Fibroblast of skin of back (primary cell): Measurements from ENCODE around the gene DGKD. TPM values are rescaled to one million over a fixed set of nuclear protein-coding genes. Genes with fewer than 3 reads are reported as not detected.
"Not testable (repeated sequence)": the region's sequence is repeated elsewhere in the genome, so short reads cannot be mapped to it uniquely, and the experiment has no call there.

Experiments
- DNase-seq: peaks from one replicate; pipeline ENCODE4 v3.0.0-alpha.2; 2013
- polyA plus RNA-seq, 2 experiments: library from polyadenylated mRNA; unstranded; fragments of 120-200 nt; gene quantifications; one replicate each; pipeline ENCODE4 v1.2.1, GENCODE V29; 2013; ENCODE audit not compliant: insufficient read length in 2 of 2

Gene DGKD
- polyA plus RNA-seq (2013, experiment 1 of 2; ENCODE audit: insufficient read length): 11.8 TPM
- polyA plus RNA-seq (2013, experiment 2 of 2; ENCODE audit: insufficient read length): 16.5 TPM

GRCh38 chr2:233353769-233354499 lies at the start of gene DGKD:
TSS of gene DGKD (plus strand) at chr2:233354494. CDS start at chr2:233354519, 25 bp downstream.
- DNase-seq: peak; percentile 44

- DNase-seq: no peak
Observed at GRCh38 chr2:233307565-233307964, 46.7 kb upstream of the DGKD start, which contains the start of gene SAG. TSS of gene SAG (plus strand) at chr2:233307816. CDS start at chr2:233309190, 1,374 bp downstream.

GRCh38 chr2:233311241-233311926 lies 42.9 kb upstream of the DGKD start:
- no peak for DNase-seq

DNA sequence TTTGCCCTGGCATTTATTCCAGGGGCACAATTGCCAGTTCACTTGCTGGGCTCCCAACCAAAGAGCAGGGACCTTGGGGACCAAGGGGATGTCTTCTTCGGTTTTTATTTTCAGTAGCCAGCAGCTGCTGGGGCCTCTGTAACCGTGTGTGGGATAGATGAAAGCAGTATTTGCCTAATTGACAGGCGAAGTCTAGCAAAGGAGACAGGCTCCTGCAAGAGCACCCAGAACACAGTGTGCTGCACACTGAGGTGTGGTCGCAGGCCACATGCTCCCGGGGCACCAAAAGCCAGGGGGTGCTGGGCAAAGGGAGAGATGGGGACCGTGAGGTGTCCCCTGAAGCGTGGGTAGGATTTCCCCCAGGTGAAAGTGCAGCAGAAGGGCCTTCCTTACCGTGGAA lies 41.4 kb upstream of the DGKD start:
- DNase-seq: no peak

DNA sequence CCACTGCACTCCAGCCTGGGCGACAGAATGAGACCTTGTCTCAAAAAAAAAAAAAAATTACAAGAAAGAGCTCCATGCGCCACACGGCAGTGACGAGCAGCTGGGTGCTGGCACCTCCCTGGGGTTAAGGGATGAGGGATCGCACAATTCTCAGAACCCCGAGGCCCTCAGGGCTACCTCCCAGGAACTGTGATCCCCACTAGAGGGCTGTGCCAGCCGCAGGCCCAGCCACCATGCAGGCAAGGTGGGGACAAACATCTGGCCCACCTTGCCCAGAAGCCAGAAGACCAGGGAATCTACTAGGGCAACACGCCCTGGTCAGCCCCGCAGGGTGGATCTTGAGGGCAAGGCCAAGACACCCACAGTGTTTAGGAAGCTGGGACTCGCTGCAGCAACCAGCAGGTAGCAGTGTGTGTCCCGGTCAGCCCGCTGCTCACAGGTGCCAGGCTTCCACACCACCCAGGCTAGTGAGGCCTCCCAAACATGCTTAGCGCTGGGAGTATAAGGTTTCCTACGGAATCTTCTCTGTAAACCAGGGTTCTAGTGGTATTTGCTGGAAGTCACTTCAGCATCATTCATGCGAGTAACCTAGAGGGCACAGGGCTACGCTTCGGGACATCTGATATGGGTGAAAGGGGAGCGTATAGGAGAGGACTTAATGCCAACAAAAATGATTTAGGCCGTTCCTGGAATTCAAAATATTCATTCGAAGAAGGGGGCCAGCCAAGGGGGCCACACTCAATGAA lies 39.9 kb upstream of the DGKD start:
- no peak for DNase-seq

GRCh38 chr2:233317196-233317943 lies 36.9 kb upstream of the DGKD start:
- no peak for DNase-seq

DNA sequence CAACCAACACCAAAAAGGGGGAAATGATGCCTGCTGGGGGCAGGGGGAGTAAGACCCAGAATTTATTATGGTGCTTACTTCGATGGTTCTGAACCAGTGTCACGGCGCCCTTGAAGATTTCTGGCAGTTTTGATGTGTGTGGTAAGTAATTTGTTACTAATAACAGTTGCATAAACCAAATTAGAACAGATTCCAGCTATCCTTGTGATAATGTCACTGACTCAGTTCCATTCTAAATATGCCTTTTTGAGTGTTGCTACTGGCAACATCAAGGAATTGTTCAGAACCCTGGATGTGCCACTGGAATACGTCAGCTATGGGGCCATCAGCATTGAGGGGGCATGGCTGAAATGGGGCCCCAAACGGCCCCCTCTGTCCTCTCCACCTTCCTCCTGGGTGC lies 35.0 kb upstream of the DGKD start:
- DNase-seq: no peak

DNA sequence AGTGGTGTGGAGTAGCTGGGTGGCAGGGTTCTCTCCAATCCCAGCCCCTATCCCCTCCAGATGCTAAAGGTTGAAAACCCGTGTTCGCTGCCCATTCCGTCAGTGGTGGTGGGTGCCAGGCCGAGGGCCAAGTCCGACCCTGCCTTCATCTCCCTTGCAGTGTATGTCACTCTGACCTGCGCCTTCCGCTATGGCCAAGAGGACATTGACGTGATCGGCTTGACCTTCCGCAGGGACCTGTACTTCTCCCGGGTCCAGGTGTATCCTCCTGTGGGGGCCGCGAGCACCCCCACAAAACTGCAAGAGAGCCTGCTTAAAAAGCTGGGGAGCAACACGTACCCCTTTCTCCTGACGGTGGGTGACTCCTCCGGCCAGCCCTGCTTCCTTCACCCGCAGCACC lies 33.8 kb upstream of the DGKD start:
- no peak for DNase-seq

- DNase-seq: no peak
Observed at GRCh38 chr2:233321166-233321565, 33.1 kb upstream of the DGKD start.

- DNase-seq: no peak
Observed at GRCh38 chr2:233323851-233324250, 30.4 kb upstream of the DGKD start.

DNA sequence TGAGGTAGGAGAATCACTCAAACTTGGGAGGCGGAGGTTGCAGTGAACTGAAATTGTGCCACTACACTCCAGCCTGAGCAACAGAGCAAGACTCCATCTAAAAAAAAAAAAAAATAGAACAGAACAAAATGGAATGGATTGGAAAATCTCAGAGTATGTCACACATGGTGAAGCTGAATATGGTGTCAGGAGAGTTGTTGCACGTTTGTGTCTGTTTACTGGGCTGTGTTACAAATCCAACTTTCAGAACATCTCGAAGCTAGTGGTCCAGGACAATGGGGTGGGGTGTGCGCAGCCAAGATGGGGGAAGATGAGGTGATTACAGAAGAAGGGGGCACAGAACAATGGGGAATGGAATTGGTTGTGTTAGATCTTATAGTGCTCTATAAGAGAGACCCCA lies 29.0 kb upstream of the DGKD start:
- no peak for DNase-seq

DNA sequence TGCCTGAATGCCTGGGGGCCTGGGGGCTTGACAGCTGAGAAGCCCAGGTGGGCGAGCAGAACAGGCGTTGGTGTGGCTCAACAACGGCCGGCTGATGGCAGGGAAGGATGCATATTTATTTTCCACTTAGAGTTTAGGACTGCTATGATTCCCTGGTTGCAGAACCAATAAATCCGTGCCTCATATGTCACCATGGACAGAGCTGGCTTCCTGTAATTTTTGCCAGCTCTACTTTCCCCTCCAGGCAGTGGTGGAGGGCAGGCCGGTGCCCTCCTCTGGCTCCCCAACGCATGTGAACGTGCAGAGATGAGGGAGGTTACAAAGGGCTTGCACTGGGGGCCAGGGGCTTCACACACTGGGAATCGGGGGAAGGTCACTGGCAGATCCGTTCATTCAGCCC lies 28.5 kb upstream of the DGKD start:
- DNase-seq: no peak

GRCh38 chr2:233326500-233326899 lies 27.8 kb upstream of the DGKD start:
- no peak for DNase-seq

DNA sequence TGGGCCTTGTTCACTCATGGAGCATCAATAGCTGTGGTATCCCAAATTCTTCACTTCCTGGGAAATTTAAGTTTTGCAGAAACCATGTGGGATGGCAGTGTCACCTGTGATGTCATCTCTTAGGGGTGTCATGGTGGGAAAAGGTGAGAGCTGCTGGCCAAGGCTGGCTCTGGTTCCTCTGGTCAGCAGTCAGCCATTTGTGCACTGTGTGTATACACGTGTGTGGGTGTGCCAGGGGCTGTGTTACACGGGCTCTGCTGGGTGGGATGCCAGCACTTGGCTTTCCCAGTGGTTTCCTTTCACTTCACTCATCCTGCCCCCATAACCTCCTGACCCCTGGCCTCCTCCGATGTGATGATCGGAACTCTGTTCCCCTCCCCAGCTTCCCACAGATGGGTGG lies 25.4 kb upstream of the DGKD start:
- DNase-seq: no peak

DNA sequence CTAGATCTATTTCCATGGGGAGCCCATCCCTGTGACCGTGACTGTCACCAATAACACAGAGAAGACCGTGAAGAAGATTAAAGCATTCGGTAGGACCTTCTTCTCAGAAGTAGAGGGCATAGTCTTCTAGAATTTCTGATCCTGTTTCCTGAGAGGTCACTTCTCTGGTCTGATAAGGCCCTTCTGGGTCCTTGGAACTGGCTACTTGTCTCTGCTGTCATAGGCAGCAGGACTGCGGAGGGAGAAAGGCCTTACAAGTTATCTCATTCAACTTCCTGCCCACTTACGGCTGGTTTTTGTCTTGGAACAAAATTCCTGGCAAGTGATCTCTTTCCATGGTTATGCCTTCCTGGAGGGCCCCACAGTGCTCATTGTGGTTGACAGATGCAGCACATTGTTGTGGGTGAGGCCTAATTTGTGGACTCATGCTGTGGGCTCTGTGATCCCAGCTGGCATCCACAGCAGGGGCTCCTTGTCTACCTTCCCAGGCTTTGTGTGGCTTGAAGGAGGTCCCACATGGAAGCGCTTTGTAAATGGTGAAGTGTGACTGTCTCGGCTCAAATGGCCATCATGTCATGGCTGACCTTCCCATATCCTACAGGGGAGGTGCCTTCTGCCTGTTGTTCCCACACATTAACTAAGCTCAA lies 24.7 kb upstream of the DGKD start:
- DNase-seq: peak; percentile 54

DNA sequence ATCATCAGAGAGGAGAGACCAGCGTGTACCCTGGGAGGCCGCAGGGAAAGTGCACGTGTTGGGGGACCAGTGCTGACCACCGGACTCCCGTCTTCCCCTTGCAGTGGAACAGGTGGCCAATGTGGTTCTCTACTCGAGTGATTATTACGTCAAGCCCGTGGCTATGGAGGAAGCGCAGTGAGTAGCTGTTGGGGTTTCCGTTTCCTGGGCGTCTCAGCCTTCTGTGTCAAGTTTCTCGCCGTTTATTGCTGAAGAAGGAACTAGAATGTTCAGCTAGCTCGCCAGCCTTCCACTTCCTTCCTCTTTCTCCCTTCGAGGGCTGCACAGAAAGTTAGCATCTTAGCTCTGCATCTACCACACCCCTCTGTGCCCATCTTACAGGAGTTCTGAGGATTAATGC lies 22.8 kb upstream of the DGKD start:
- no peak for DNase-seq

DNA sequence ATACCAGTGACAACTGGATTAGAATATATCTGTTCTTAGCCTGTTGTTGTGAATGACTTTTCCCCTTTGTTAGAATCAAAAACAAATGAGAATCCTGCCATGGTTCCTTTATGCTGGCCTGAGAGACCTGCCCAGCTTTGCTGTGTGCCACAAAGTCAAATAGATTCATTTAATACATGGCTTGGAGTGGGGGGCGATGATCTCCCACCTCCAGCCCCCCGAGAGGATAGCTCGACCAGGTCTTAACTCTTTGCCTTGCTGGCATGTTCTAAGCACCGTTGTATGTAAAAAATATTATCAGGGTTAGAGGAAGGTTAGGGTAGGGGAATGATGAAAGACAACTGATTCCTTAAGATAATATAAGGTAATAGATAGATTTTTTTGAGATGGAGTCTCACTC lies 22.2 kb upstream of the DGKD start:
- DNase-seq: no peak

DNA sequence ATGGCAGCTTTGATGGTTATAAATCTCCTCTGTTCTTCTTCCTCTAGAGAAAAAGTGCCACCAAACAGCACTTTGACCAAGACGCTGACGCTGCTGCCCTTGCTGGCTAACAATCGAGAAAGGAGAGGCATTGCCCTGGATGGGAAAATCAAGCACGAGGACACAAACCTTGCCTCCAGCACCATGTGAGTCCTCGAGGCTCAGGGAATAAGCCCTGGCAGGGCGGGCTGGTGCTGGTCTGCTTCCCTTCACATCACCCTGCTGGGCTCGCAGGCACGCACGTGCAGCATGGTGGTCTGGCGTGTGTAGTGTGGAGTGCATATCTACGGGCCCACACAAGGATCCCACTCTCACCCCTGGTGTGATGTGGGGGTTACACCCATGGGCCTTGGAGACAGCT lies 19.4 kb upstream of the DGKD start:
- no peak for DNase-seq

GRCh38 chr2:233336091-233336490 lies 18.2 kb upstream of the DGKD start:
- DNase-seq: not testable (repeated sequence)

DNA sequence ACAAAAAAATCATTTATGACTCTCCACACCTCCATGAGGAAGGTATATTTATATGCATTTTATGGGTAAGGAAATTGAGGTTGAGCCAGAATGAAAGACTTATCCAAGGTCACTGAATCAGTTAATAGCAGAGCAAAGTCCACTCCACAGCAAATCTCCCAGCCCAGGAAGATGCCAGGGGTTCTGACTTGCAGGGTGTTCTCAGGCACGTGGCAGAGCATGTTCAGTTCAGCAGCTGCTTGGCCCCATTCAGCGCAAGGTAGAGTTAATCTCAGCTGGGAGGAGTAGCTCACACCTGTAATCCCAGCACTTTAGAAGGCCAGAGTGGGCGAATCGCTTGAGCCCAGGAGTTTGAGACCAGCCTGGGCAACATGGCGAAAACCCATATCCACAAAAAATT lies 17.8 kb upstream of the DGKD start:
- DNase-seq: no peak

GRCh38 chr2:233338046-233338445 lies 16.2 kb upstream of the DGKD start:
- no peak for DNase-seq

DNA sequence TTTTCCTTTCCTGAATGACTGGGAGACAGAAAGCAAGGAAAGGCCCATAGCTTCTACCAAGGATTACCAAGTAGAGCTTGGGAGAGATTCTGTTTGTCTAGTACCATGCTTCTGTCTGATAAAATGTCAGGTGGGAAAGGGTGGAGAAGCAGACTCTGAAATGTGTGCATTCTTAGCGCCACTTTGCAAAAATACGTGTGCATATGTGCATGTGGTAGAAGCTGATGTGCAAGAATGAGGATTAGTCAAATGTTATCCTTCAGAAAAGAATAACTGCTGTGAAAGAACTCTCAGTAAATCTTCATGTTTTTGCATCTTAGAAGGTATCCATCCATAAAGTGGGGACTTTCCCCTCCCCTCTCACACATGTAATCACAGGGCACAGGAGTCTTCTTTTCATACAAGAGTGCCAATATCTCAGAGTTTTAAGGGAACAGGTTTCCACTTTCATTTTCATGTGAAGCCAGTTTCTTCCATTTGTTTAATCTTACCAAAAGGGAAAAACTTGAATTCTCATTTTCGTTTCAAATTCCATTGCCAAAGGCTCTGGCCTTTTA lies 15.4 kb upstream of the DGKD start:
- no peak for DNase-seq
